ENCODE data around the gene UBE2B.

The UBE2B gene

DNA sequence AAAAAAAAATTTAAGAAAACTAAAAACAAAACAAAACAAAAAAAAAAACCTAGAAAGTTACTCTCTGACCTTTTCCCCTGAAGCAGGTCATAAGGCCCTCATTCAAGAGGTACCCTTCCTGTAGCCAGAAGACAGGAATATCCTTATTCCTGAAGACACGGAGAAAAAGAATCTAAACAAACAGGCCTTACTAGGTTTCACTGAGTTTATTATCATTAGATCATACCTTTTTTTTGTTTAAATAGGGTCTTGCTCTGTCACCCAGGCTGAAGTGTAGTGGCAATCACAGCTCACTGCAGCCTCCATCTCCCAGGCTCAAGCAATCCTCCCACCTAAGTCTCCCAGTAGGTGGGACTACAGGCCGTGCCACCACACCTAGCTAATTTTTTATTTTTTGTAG is 52.0 kb downstream of the UBE2B start:
- no peak for DNase-seq (ENCODE audit: low spot score)
- TF ChIP-seq, protein P1, sequence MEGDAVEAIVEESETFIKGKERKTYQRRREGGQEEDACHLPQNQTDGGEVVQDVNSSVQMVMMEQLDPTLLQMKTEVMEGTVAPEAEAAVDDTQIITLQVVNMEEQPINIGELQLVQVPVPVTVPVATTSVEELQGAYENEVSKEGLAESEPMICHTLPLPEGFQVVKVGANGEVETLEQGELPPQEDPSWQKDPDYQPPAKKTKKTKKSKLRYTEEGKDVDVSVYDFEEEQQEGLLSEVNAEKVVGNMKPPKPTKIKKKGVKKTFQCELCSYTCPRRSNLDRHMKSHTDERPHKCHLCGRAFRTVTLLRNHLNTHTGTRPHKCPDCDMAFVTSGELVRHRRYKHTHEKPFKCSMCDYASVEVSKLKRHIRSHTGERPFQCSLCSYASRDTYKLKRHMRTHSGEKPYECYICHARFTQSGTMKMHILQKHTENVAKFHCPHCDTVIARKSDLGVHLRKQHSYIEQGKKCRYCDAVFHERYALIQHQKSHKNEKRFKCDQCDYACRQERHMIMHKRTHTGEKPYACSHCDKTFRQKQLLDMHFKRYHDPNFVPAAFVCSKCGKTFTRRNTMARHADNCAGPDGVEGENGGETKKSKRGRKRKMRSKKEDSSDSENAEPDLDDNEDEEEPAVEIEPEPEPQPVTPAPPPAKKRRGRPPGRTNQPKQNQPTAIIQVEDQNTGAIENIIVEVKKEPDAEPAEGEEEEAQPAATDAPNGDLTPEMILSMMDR (IDR thresholded peaks at IDR 0.05; ENCODE audit: borderline replicate concordance, control extremely low read depth, extremely low read depth, insufficient read depth, missing control alignments), result no peak
- in situ Hi-C loops (cut with MboI; ENCODE audit: low sequenced_read_pairs, unreplicated experiment), result no loop called here

DNA sequence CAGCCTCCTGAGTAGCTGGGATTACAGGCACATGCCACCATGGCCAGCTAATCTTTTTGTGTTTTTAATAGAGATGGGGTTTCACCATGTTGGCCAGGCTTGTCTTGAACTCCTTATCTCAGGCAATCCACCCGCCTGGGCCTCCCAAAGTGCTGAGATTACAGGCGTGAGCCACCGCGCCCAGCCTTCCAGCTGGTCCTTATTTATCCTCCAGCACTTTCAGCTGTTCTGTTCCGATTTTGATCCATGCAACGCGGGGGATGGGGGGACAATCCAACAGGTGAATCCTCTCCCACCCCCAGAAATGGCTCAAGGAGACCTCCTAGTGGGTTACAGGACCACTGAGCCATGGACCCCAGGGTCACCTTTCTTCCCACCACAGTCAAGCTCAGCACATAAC is 55.0 kb downstream of the UBE2B start:
- in situ Hi-C loops (cut with MboI; ENCODE audit: low sequenced_read_pairs, unreplicated experiment), result no loop called here
- TF ChIP-seq, protein P1 (IDR thresholded peaks at IDR 0.05; ENCODE audit: borderline replicate concordance, control extremely low read depth, extremely low read depth, insufficient read depth, missing control alignments), result no peak
- no peak for DNase-seq (ENCODE audit: low spot score)

DNA sequence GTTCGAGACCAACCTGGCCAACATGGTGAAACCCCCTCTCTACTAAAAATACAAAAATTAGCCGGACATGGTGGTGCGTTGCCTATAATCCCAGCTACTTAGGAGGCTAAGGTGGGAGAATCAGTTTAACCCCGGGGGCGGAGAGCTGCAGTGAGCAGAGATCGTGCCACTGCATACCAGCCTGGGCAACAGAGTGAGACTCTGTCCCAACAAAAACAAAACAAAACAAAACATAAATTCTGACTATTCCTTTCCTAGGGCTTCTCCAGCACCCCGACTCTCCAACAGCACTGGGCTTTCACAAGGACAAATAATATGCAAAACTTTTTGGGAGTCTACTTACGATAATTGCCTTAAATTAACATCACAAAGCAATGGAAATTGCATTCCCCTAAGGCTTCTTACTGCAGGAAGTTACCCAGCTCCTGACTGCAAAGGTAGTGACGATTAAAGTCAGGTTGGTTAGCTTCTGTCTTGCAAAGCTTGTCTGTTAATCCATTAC is 56.2 kb downstream of the UBE2B start:
- DNase-seq (ENCODE audit: low spot score), result no peak
- TF ChIP-seq, protein P1 (IDR thresholded peaks at IDR 0.05; ENCODE audit: borderline replicate concordance, control extremely low read depth, extremely low read depth, insufficient read depth, missing control alignments), result no peak
- in situ Hi-C loops (cut with MboI; ENCODE audit: low sequenced_read_pairs, unreplicated experiment), result no loop called here

DNA sequence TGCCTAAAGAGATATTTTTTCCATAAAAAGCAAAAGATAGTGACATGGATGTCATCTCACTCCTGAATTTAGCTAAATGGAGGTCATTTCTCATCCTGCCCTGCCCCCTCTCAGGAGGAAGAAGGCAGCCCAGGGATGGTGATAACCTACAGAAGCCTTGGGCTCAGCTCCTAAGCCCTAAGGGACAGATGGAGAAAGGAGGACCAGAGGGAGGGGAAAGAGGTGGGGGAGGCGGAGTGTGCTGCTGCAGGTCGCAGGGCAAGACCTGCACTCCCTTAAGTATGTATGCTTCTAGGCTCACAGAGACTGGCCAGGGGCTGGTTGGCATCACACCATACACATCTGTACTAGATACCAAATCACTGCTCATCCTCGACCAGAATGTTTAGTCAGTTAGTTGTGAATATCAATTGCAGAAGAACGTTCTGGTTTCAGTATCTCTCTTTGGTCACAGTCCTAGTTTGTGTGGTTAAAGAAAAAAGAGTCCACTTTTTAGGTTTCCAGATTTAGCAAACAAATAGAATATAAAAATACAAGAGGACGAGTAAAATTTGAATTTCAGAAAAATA is 58.7 kb downstream of the UBE2B start:
- no peak for DNase-seq (ENCODE audit: low spot score)
- TF ChIP-seq, protein P1 (IDR thresholded peaks at IDR 0.05; ENCODE audit: borderline replicate concordance, control extremely low read depth, extremely low read depth, insufficient read depth, missing control alignments), result no peak
- in situ Hi-C loops (cut with MboI; ENCODE audit: low sequenced_read_pairs, unreplicated experiment), result no loop called here

DNA sequence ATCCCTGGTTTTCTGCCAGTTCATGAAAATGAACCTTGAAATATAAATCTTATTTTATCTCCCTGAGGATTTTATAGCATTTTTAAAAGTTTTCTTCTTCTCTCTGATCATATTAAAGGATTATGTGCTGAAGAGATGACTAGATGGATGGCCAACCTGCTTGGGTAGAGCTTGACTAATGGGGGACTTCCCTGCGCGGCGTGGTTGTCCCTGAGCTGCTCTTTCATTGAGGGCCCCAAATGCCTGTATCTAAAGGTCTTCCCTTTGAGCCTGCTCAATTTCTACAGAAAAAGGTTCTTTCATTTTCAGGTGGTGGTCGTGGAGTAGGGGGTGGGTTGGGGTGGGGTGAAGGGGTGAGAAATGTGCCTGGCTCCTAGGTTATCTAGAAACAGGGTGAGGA is 60.8 kb downstream of the UBE2B start:
- no peak for DNase-seq (ENCODE audit: low spot score)
- in situ Hi-C loops (cut with MboI; ENCODE audit: low sequenced_read_pairs, unreplicated experiment), result no loop called here
- TF ChIP-seq, protein P1 (IDR thresholded peaks at IDR 0.05; ENCODE audit: borderline replicate concordance, control extremely low read depth, extremely low read depth, insufficient read depth, missing control alignments), result no peak

DNA sequence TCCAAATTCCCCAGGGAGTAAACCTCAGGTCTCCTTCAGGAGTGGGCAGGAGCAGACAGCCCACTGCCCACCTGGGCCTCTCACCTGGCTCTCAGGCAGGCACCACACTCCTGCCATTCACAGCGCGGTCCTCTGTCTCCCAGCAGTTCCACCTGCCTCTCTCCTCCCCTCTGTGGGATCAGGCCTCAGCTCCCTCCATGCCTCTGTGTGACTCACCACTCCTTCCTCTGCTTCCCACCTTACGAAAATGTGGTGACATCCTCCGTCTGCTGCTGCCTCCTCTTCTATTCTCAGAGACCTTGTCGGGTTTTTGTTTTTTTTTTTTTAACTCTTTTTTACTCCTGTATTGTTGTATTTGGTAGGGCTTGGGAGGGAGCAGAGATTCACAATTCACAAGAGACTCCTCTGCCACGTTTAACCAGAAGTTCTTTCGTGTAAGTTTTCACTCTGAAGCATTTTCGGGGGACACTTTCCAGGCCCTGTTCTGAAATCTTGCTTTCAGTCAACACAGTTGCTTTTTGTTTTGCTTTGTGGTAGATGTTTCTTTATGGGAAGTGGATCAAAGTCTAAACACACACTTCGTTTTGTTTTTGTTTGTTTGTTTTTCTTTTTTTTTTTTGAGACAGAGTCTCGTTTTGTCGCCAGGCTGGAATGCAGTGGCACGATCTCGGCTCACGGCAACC is 61.4 kb downstream of the UBE2B start:
- DNase-seq (ENCODE audit: low spot score), result no peak
- in situ Hi-C loops (cut with MboI; ENCODE audit: low sequenced_read_pairs, unreplicated experiment), result no loop called here

More for the DNA sequence above, 61.4 kb downstream of the UBE2B start:
- TF ChIP-seq, protein P1 (IDR thresholded peaks at IDR 0.05; ENCODE audit: borderline replicate concordance, control extremely low read depth, extremely low read depth, insufficient read depth, missing control alignments), result no peak
